Measurements from ENCODE around the gene PSMA2.
A peak's percentile ranks its signal among the peaks of the same experiment; 100 is the strongest.

Gene PSMA2

DNA sequence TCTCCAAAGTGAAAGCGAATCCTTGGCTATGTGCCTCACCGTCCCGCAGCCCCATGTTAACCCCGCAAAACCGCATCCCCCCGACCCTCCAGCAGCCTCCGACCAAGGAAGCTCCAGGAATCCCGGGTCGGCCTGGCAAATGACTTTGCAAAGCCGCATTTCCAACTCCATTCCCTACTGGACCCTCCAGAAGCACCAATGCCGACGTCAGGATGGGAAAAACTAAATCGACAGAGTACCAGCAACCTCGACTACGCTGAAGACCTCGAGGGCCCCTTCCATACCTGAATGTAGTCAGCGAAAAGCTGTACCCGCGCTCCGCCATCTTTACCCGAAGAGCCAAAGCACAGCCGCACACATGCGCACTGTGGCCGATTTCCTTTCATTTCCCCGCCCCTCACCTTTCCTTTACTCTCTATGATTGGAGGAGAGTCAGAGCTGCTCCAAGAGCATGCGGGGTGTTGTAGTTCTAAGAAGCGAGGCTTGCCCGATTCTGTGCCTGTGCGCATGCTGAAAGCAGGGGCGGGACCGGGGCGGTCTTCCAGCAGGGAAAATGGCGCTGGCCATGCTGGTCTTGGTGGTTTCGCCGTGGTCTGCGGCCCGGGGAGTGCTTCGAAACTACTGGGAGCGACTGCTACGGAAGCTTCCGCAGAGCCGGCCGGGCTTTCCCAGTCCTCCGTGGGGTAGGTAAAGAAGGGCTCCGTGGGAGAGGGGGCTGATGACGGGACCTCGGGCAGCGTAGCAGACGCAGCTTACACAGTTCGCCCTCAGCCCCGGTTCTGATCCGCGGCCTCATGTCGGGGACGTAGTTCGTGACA lies at the start of gene PSMA2, which contains the start of gene MRPL32:
TSS of gene PSMA2 (minus strand) at position 341 of the 818 bp plus-strand sequence. CDS start at position 325, 16 bp downstream.
TSS of gene MRPL32 (plus strand) at position 543 of the 818 bp plus-strand sequence. CDS start at position 554, 11 bp downstream.
- Histone ChIP-seq H3K9me3 (no peaks in the 10 kb centered on the region), H3K4me1 (peaks cover 14% of the 10 kb centered on the region), H3K4me3 (peak within 1 kb of the TSS; percentile 83), H3K36me3 (replicated peaks) (peaks cover 23% of the 10 kb centered on the region), H3K27me3 (ENCODE audit: low read depth) (no peaks in the 10 kb centered on the region)
- DNase-seq (ENCODE audit: low spot score in 2 of 2): peak; percentile 95 to 97
- in situ Hi-C loops (cut with MboI; ENCODE audit: low sequenced_read_pairs): loop anchor here (25.0 kb wide), 1 partner anchor 505 kb away; no protein-coding TSS in a partner anchor

DNA sequence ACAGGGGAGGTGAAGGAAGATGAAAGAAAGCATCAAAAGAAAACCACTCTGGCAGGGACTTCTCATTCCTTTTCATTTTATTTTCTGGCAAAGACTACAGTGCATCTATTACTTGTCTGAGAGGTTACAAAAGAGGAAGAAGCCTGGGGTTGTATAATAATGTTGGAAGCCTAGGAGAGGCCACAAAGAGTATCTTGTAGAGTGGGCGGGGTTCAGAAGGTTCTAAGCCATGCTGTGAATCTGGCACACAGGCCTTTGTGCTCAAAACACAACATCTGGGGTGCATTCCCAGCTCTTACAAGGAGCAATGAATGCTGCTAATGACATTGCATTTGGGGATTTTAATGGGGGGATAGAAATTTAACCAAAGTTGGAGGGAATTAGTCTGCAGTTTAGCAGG lies 49.6 kb upstream of the PSMA2 start:
- in situ Hi-C loops (cut with MboI; ENCODE audit: low sequenced_read_pairs): no loop called here
- Histone ChIP-seq H3K27me3 (ENCODE audit: low read depth) (no peaks in the 10 kb centered on the region), H3K4me3 (no peak overlapping the region), H3K9me3 (no peaks in the 10 kb centered on the region), H3K36me3 (replicated peaks) (no peaks in the 10 kb centered on the region), H3K4me1 (no peaks in the 10 kb centered on the region)
- no peak for DNase-seq (ENCODE audit: low spot score in 2 of 2)

GRCh38 chr7:42980514-42980913 lies 48.5 kb upstream of the PSMA2 start:
- no peak overlapping the region for H3K4me3 ChIP-seq
- no peaks in the 10 kb centered on the region for H3K36me3 ChIP-seq (replicated peaks)
- no peak for DNase-seq (ENCODE audit: low spot score in 2 of 2)
- H3K4me1 ChIP-seq: no peaks in the 10 kb centered on the region
- no peaks in the 10 kb centered on the region for H3K27me3 ChIP-seq (ENCODE audit: low read depth)
- in situ Hi-C loops (cut with MboI; ENCODE audit: low sequenced_read_pairs): no loop called here
- H3K9me3 ChIP-seq: no peaks in the 10 kb centered on the region

DNA sequence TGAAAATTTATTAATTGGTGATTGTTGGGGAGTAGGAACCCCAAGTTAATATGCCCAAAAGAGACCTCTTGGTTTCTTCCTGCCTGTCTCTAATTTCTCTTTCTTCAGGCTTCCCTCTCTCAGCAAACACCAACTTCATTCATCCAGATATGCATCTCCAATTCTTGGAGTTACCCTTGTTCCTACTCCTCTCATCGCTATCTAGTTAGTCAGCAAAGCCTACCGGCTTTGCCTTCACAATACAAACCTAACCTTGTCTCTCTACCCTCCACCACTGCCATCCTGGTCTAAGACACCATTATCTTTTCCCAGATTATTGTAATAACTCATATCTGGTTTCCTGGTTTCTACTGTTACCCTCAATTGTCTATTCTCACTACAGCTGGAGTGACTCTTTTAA lies 48.1 kb upstream of the PSMA2 start:
- H3K9me3 ChIP-seq: no peaks in the 10 kb centered on the region
- in situ Hi-C loops (cut with MboI; ENCODE audit: low sequenced_read_pairs): no loop called here
- no peaks in the 10 kb centered on the region for H3K4me1 ChIP-seq
- H3K36me3 ChIP-seq (replicated peaks): no peaks in the 10 kb centered on the region
- no peak for DNase-seq (ENCODE audit: low spot score in 2 of 2)
- no peak overlapping the region for H3K4me3 ChIP-seq
- H3K27me3 ChIP-seq (ENCODE audit: low read depth): no peaks in the 10 kb centered on the region

- in situ Hi-C loops (cut with MboI; ENCODE audit: low sequenced_read_pairs): no loop called here
- DNase-seq (ENCODE audit: low spot score in 2 of 2): no peak
- H3K4me1 ChIP-seq: no peaks in the 10 kb centered on the region
- no peaks in the 10 kb centered on the region for H3K27me3 ChIP-seq (ENCODE audit: low read depth)
- no peak overlapping the region for H3K4me3 ChIP-seq
- H3K36me3 ChIP-seq (replicated peaks): no peaks in the 10 kb centered on the region
- H3K9me3 ChIP-seq: no peaks in the 10 kb centered on the region
Observed at GRCh38 chr7:42978496-42978895, 46.5 kb upstream of the PSMA2 start.

GRCh38 chr7:42976371-42976770 lies 44.4 kb upstream of the PSMA2 start:
- in situ Hi-C loops (cut with MboI; ENCODE audit: low sequenced_read_pairs): no loop called here
- Histone ChIP-seq H3K27me3 (ENCODE audit: low read depth) (no peaks in the 10 kb centered on the region), H3K4me3 (no peak overlapping the region), H3K9me3 (no peaks in the 10 kb centered on the region), H3K4me1 (no peaks in the 10 kb centered on the region), H3K36me3 (replicated peaks) (no peaks in the 10 kb centered on the region)
- no peak for DNase-seq (ENCODE audit: low spot score in 2 of 2)

DNA sequence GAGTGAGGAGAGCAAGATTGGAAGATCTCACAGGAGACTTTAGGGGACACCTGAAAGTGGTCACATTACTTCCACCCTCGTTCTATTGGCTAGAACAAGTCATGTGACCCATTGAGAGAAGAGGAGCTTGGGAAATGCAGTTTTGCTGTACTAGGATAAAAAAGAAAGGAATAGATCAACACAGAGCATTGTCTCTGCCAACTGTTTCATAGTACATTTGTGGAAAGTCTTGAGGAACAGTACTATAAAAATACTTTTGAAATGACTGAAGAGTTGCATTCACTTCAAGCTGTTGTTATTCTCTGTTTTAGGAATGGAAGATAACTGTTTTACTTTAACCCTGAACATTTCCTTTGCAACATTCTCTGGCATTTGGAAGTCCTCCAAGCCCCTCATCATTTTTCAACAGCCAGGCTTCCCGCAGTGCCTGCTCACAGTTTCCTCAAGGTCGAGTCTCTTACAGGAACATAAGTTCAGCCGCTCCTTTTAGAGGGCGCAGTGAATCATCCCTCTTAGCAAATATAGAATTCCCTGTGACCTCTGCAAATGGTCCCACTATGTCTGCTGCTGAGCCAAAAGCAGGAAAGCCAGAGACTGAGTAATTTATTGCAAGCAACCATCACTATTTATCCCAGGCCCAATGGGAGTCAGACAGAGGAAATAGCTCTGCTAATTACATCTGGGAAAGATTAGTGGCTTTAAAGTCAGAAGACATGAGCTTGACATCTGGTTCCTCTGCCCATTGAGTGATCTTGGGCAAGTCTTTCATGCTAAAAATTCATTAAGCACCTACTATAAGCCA lies 40.9 kb upstream of the PSMA2 start:
- Histone ChIP-seq H3K36me3 (replicated peaks) (no peaks in the 10 kb centered on the region), H3K27me3 (ENCODE audit: low read depth) (no peaks in the 10 kb centered on the region), H3K4me1 (no peaks in the 10 kb centered on the region), H3K4me3 (no peak overlapping the region), H3K9me3 (no peaks in the 10 kb centered on the region)
- in situ Hi-C loops (cut with MboI; ENCODE audit: low sequenced_read_pairs): no loop called here
- no peak for DNase-seq (ENCODE audit: low spot score in 2 of 2)

DNA sequence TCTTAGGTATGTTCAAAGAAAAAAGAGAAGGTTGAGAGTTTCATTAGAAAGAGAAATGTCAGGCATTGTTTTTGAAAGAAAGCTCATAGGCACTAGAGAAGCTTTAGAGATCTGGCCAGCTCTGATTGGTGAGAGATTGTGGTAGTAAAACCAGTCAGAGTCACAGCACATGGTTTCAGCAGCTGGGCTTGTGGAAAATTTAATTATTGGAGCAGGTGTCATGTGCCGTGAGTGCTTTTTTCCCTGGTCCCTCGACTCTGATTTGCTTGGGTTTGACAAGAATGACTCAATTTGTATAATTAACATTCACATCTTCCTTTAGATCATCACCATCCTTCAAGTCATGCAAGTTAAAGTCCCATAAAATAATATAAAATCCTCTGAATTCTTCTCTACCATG lies 35.4 kb upstream of the PSMA2 start:
- in situ Hi-C loops (cut with MboI; ENCODE audit: low sequenced_read_pairs): no loop called here
- no peaks in the 10 kb centered on the region for H3K4me1 ChIP-seq
- no peaks in the 10 kb centered on the region for H3K27me3 ChIP-seq (ENCODE audit: low read depth)
- no peaks in the 10 kb centered on the region for H3K9me3 ChIP-seq
- no peak for DNase-seq (ENCODE audit: low spot score in 2 of 2)
- H3K36me3 ChIP-seq (replicated peaks): no peaks in the 10 kb centered on the region
- H3K4me3 ChIP-seq: no peak overlapping the region

GRCh38 chr7:42964849-42965805 lies 33.2 kb upstream of the PSMA2 start:
- in situ Hi-C loops (cut with MboI; ENCODE audit: low sequenced_read_pairs): no loop called here
- no peaks in the 10 kb centered on the region for H3K27me3 ChIP-seq (ENCODE audit: low read depth)
- no peaks in the 10 kb centered on the region for H3K36me3 ChIP-seq (replicated peaks)
- no peaks in the 10 kb centered on the region for H3K9me3 ChIP-seq
- no peak overlapping the region for H3K4me3 ChIP-seq
- DNase-seq (ENCODE audit: low spot score in 2 of 2): no peak
- no peaks in the 10 kb centered on the region for H3K4me1 ChIP-seq

DNA sequence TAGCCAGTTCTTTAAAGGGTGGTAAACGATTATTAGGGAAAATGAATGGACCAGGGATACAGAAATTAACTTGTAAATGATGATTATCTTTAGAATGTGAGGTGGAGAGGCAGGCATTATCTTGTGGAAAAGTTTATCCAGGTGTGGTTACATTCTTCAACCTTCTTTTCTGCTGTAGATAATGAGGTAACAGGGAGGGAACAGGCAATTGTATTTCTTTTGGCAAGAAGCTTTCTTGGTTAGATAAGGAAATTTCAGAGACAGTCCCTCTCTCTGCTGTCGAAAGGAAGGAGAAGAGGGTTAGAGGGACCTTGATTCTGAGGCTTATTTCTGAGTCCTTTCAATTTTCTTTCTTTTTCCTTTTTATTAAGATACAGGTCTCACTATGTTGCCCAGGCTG lies 32.3 kb upstream of the PSMA2 start:
- Histone ChIP-seq H3K27me3 (ENCODE audit: low read depth) (no peaks in the 10 kb centered on the region), H3K36me3 (replicated peaks) (no peaks in the 10 kb centered on the region), H3K4me3 (no peak overlapping the region), H3K9me3 (no peaks in the 10 kb centered on the region), H3K4me1 (no peaks in the 10 kb centered on the region)
- in situ Hi-C loops (cut with MboI; ENCODE audit: low sequenced_read_pairs): no loop called here
- DNase-seq (ENCODE audit: low spot score in 2 of 2): no peak

- H3K36me3 ChIP-seq (replicated peaks): no peaks in the 10 kb centered on the region
- DNase-seq (ENCODE audit: low spot score in 2 of 2): no peak
- in situ Hi-C loops (cut with MboI; ENCODE audit: low sequenced_read_pairs): no loop called here
- no peaks in the 10 kb centered on the region for H3K9me3 ChIP-seq
- no peak overlapping the region for H3K4me3 ChIP-seq
- H3K27me3 ChIP-seq (ENCODE audit: low read depth): no peaks in the 10 kb centered on the region
- H3K4me1 ChIP-seq: no peaks in the 10 kb centered on the region
Observed at GRCh38 chr7:42961170-42961569, 29.2 kb upstream of the PSMA2 start.

- H3K4me3 ChIP-seq: no peak overlapping the region
- H3K9me3 ChIP-seq: no peaks in the 10 kb centered on the region
- in situ Hi-C loops (cut with MboI; ENCODE audit: low sequenced_read_pairs): no loop called here
Observed at GRCh38 chr7:42960762-42961161, 28.8 kb upstream of the PSMA2 start.

GRCh38 chr7:42959549-42959948 lies 27.6 kb upstream of the PSMA2 start:
- Histone ChIP-seq H3K4me1 (no peaks in the 10 kb centered on the region), H3K9me3 (no peaks in the 10 kb centered on the region), H3K36me3 (replicated peaks) (no peaks in the 10 kb centered on the region), H3K27me3 (ENCODE audit: low read depth) (no peaks in the 10 kb centered on the region), H3K4me3 (no peak overlapping the region)
- in situ Hi-C loops (cut with MboI; ENCODE audit: low sequenced_read_pairs): no loop called here
- no peak for DNase-seq (ENCODE audit: low spot score in 2 of 2)

More at GRCh38 chr7:42960762-42961161, 28.8 kb upstream of the PSMA2 start:
- Histone ChIP-seq H3K27me3 (ENCODE audit: low read depth) (no peaks in the 10 kb centered on the region), H3K36me3 (replicated peaks) (no peaks in the 10 kb centered on the region), H3K4me1 (no peaks in the 10 kb centered on the region)
- no peak for DNase-seq (ENCODE audit: low spot score in 2 of 2)
